Hair follicle dermal papilla cell (primary cell): ENCODE measurements around the gene BST1. TPM values are rescaled to one million over a fixed set of nuclear protein-coding genes. Genes with fewer than 3 reads are reported as not detected.

Source experiments
- total RNA-seq: library from RNA; depleted of rRNA; stranded (reverse); fragments of >200 nt; gene quantifications from 2 replicates; pipeline ENCODE4 v1.2.3, GENCODE V29; 2012

Gene BST1, protein sequence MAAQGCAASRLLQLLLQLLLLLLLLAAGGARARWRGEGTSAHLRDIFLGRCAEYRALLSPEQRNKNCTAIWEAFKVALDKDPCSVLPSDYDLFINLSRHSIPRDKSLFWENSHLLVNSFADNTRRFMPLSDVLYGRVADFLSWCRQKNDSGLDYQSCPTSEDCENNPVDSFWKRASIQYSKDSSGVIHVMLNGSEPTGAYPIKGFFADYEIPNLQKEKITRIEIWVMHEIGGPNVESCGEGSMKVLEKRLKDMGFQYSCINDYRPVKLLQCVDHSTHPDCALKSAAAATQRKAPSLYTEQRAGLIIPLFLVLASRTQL
- 10.2 and 11.8 TPM in 2 replicates for total RNA-seq

DNA sequence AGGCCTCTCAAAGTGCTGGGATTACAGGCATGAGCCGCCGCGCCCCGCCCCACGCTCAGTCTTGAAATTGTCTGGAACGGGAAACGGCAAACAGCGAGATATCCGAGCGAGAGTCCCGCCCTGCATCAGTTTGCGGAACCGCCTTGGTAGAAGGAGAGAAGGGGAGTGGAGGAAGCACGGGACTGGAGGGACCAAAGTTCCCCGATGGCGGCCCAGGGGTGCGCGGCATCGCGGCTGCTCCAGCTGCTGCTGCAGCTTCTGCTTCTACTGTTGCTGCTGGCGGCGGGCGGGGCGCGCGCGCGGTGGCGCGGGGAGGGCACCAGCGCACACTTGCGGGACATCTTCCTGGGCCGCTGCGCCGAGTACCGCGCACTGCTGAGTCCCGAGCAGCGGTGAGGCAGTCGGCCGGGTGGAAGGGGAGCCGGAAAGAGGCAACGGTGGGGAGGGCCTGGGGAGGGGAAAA, at the start of gene BST1:
BST1 (plus strand) TSS at position 125 of the 463 bp plus-strand sequence; CDS start at position 205, 80 bp downstream.

DNA sequence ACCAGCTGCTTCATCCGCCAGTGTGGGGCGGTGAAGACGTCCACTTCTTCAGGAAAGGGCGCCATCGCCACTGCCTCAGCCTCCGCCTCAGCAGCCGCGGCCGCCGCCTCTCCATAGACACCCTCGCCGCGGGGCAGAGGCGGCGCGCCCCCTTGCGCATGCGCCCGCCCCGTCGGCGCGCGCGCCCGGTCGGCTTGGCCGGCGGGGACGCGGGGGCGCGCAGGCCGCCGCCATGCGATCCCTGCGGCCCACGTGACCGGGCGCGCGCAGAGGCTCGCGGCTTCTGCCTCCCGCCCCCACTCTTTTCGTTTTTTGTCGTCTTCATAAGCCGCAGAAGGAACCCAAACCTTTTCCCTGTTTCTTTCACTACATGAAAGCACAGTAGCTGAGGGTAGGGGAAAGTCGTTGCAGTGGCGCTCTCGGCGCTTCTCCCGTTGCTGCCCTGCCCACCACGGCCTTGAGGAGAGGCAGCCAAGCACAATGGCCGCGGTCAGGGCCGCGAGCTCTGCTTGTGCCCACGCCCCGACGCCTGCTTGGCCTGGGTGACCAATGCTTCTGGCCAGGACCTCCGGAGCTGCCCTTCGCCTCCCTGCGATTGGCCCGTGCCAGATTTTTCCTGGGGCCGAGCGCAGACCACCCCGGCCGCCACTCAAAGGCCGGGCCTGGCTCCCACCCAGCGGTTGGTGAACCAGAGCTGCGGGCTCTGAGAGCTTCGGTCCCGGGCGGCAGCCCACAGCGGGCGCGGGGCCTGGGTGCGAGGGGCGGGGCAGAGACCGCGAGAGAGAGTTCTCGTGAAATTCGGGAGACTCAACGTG, 47.4 kb upstream of the BST1 start, which contains the start of gene FBXL5:
FBXL5 (minus strand) TSS at position 135 of the 815 bp plus-strand sequence; CDS start at position 65, 70 bp downstream.

DNA sequence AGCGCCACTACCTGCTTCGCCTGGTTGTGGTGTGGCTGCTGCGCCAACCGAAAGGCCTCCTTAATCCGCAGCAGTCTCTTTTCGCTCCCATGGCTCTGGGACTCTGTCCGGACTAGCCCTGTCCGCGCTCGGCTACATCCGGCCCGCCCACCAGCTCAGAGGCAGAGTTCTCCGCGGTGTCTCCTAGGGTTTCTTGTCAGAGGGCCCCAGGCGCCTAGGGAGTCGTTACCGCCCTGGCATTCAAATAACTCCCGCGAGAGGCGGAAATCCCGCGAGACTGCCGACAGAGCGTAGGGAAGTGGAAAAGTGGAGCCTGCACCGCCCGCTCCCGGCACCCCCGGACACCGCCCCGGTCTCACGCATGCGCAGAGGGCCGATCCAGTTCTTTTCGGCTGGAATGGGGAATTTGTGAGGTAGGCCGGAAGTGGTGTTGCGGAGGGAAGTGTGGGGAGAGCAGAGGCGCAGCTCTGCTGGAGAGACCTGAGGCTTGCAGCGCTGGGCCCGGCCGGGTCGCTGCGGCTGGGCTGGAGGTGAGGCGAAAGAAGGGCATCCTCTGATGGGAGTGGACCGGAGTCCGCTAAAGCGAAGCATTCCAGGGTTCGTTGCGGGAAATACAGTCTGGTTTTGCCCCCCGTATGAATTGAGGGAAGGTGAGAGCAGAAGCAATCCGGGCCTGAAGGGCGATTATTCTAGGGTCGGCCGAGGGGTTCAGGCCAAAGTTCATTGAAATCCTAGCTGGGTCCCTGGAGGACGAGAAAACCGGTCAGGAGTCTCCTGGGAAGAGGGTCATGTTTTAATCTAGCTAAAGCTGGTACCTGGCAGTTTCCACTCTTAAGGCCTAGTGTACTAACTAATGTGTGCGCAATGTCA, 21.3 kb upstream of the BST1 start, which contains the start of gene FAM200B:
FAM200B (plus strand) TSS at position 456 of the 870 bp plus-strand sequence. CDS start 5,151 bp downstream, outside the sequence.

GRCh38 chr4:15778289-15779241, 75.7 kb downstream of the BST1 start, which contains the start of gene CD38:
CD38 (plus strand) TSS chr4:15778328; CDS start chr4:15778415, 87 bp downstream.

Other genes with a start within 250 kb of the BST1 start
- 16.2 and 17.4 TPM in 2 replicates for gene CC2D2A, start 233.2 kb upstream of the BST1 start, total RNA-seq
- 112 and 121 TPM in 2 replicates for gene FBXL5, start 47.7 kb upstream of the BST1 start, total RNA-seq
- 15.9 and 23.3 TPM in 2 replicates for gene FAM200B, start 21.2 kb upstream of the BST1 start, total RNA-seq
- gene CD38, start 75.3 kb downstream of the BST1 start, total RNA-seq = not detected in 2 replicates
- not detected in 2 replicates for gene FGFBP1, start 235.7 kb downstream of the BST1 start, total RNA-seq